Measurements from ENCODE around the gene LGR4. TPM values are rescaled to one million over a fixed set of nuclear protein-coding genes. Genes with fewer than 3 reads are reported as not detected.

LGR4 gene
- total and polyA plus RNA-seq, 2 of the 13 experiments (the other 11 are each of a cell fraction or from before 2014, with no cell fraction given): 42.1 to 68.7 TPM

DNA sequence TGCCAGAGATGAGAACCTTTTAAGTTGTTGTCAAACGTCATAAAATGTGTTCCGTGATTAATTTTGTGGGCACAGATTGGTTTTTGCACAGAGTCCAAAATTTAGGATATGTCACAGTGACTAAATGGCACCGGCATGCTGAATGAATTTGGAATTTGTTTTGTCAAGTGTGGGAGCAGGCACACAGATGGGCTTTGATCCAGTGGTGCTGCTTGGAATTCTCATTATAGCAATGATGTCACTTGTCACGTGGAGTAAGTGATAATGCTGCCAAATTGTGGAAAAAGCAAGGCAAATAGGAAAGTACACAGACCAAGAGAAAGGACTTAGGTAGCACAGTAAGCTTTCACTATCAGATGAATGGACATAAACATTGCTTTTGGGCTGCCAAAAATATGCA lies 42.0 kb upstream of the LGR4 start:
- 42% methylated on average over 4 of the region's 4 CpGs for WGBS (ENCODE audit: low lambda C conversion rate)
- no peak for ATAC-seq

More for the DNA sequence above, 42.0 kb upstream of the LGR4 start:
- CTCF ChIA-PET (ENCODE audit: low intra/inter-chr PET ratio, low total read pairs): no interaction called here
- in situ Hi-C loops (cut with HindIII; ENCODE audit: extremely low pct_ligation_motif_present, low pct_unique_long_range_greater_than_20kb) (no loop called here), intact Hi-C loops (cut with micrococcal nuclease; ENCODE audit: unreplicated experiment) (no loop called here)
- Histone ChIP-seq H3K4me1 (ENCODE audit: insufficient read depth, low read length) (peaks cover 16% of the 10 kb centered on the region), H2AFZ (ENCODE audit: low read length) (no peak overlapping the region), H3K4me3 (replicated peaks in 1 of 3; ENCODE audit: insufficient read depth in 1 of 3, low read depth in 2 of 3, low read length in 3 of 3) (no peak overlapping the region), H3K9ac (ENCODE audit: insufficient read depth, low read depth, low read length) (no peak overlapping the region), H3K27me3 (ENCODE audit: control insufficient read depth in 1 of 2, insufficient read depth in 2 of 2, low read length in 2 of 2) (no peaks in the 10 kb centered on the region), H3K36me3 (replicated peaks in 1 of 2; ENCODE audit: control insufficient read depth in 1 of 2, insufficient read depth in 2 of 2, low read length in 2 of 2) (no peaks in the 10 kb centered on the region), H4K20me1 (ENCODE audit: insufficient read depth, low read length) (no peaks in the 10 kb centered on the region), H3K27ac (ENCODE audit: extremely low read length, insufficient read depth, low read length) (no peak overlapping the region), H3K79me2 (ENCODE audit: insufficient read depth, low read length) (no peaks in the 10 kb centered on the region), H3K9me3 (ENCODE audit: low read length) (no peaks in the 10 kb centered on the region), H3K4me2 (ENCODE audit: low read depth, low read length) (no peak overlapping the region)
- POLR2A ChIA-PET: no interaction called here
- BruUV-seq (replicated peaks): no TSS peak
- TF ChIP-seq ZBTB14 (CRISPR knock-in tag; IDR thresholded peaks at IDR 0.05): no peak
- no peak for TF ChIP-seq ZBTB38 (CRISPR knock-in tag; IDR thresholded peaks at IDR 0.05)
- no peak for TF ChIP-seq TEAD3 (CRISPR knock-in tag; optimal IDR thresholded peaks at IDR 0.05; ENCODE audit: borderline replicate concordance)
- no peak for TF ChIP-seq ZNF670 (CRISPR knock-in tag; IDR thresholded peaks at IDR 0.05; ENCODE audit: borderline replicate concordance)
- no peak for TF ChIP-seq ZNF383 (CRISPR knock-in tag; IDR thresholded peaks at IDR 0.05; ENCODE audit: borderline replicate concordance)
- TF ChIP-seq CAMTA2 (CRISPR knock-in tag; IDR thresholded peaks at IDR 0.05; ENCODE audit: borderline replicate concordance): no peak
- TF ChIP-seq SRY (CRISPR knock-in tag; IDR thresholded peaks at IDR 0.05): no peak
- no peak for TF ChIP-seq POLR2AphosphoS5 (IDR thresholded peaks at IDR 0.05; ENCODE audit: low read depth, low read length)
- no peak for TF ChIP-seq SIX4 (CRISPR knock-in tag; IDR thresholded peaks at IDR 0.05)
- no peak for TF ChIP-seq ZNF598 (CRISPR knock-in tag; IDR thresholded peaks at IDR 0.05; ENCODE audit: borderline replicate concordance)
- TF ChIP-seq DPF2 (CRISPR knock-in tag; IDR thresholded peaks at IDR 0.05; ENCODE audit: borderline replicate concordance, low read depth): no peak
- no peak for TF ChIP-seq ZNF143 (CRISPR knock-in tag; IDR thresholded peaks at IDR 0.05)
- no peak for TF ChIP-seq ZBTB49 (CRISPR knock-in tag; IDR thresholded peaks at IDR 0.05; ENCODE audit: borderline replicate concordance)
- TF ChIP-seq, protein P1, sequence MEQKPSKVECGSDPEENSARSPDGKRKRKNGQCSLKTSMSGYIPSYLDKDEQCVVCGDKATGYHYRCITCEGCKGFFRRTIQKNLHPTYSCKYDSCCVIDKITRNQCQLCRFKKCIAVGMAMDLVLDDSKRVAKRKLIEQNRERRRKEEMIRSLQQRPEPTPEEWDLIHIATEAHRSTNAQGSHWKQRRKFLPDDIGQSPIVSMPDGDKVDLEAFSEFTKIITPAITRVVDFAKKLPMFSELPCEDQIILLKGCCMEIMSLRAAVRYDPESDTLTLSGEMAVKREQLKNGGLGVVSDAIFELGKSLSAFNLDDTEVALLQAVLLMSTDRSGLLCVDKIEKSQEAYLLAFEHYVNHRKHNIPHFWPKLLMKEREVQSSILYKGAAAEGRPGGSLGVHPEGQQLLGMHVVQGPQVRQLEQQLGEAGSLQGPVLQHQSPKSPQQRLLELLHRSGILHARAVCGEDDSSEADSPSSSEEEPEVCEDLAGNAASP (CRISPR knock-in tag; IDR thresholded peaks at IDR 0.05; ENCODE audit: borderline replicate concordance): no peak
- TF ChIP-seq IRX3 (CRISPR knock-in tag; IDR thresholded peaks at IDR 0.05; ENCODE audit: borderline replicate concordance, low read depth): no peak
- TF ChIP-seq GABPA (IDR thresholded peaks at IDR 0.05; ENCODE audit: low read depth, low read length): no peak
- TF ChIP-seq GABPA (CRISPR knock-in tag; IDR thresholded peaks at IDR 0.05; ENCODE audit: low read depth): no peak
- no peak for TF ChIP-seq ISL2 (CRISPR knock-in tag; IDR thresholded peaks at IDR 0.05)
- no peak for TF ChIP-seq SNRNP70 (IDR thresholded peaks at IDR 0.05; ENCODE audit: low read depth, low read length)
- FAIRE-seq (no peak), DNase-seq (ENCODE audit: low spot score) (no peak)

Data from HepG2 (cell line).